Upper lobe of left lung (tissue), 6 donors: ENCODE results near the gene FAM120C. TPM values are rescaled to one million over a fixed set of nuclear protein-coding genes. Genes with fewer than 3 reads are reported as not detected.

Experiments
- ATAC-seq, 2 donors: fragments of 200-7000 bp; cut with Tn5 transposase; one replicate each; pipeline ENCODE4 v1.9.1; 2022; ENCODE audit warnings: mild to moderate bottlenecking in 2 of 2, moderate library complexity in 2 of 2; ENCODE audit not compliant: low FRiP score in 2 of 2
- DNase-seq, 2 donors: peaks; one replicate each; pipeline ENCODE4 v3.0.0-alpha.2; 2019 to 2020
- H3K27ac ChIP-seq, 4 donors: fragments of 200-600 bp; sonication (generic); one replicate each; pipeline ENCODE4 v1.5.1; 2016 to 2019
- H3K27me3 ChIP-seq, 4 donors: fragments of 200-600 bp; sonication (generic); one replicate each; pipeline ENCODE4 v1.5.1; 2017 to 2019
- H3K36me3 ChIP-seq, 4 donors: fragments of 200-600 bp; sonication (generic); one replicate each; pipeline ENCODE4 v1.5.1; 2016 to 2019
- H3K4me1 ChIP-seq, 4 donors: fragments of 200-600 bp; sonication (generic); one replicate each; pipeline ENCODE4 v1.5.1; 2018 to 2019
- H3K4me3 ChIP-seq, 4 donors: fragments of 200-600 bp; sonication (generic); one replicate each; pipeline ENCODE4 v1.5.1; 2017 to 2019; ENCODE audit warnings: mild to moderate bottlenecking in 2 of 4, moderate library complexity in 1 of 4
- H3K9me3 ChIP-seq, 4 donors: fragments of 200-600 bp; sonication (generic); one replicate each; pipeline ENCODE4 v1.5.1; 2018 to 2019
- CTCF ChIP-seq, 6 experiments: fragments of 450-650 bp in 4 of 6; fragments of 200-600 bp in 2 of 6; sonication (generic) in 2 of 6; IDR thresholded peaks; one replicate each; pipeline ENCODE4 v1.5.1; 2016 to 2019; ENCODE audit warnings: antibody characterized with exemption in 6 of 6
- EP300 ChIP-seq, 4 donors: sonication (generic); formaldehyde crosslinking; IDR thresholded peaks; one replicate each; pipeline ENCODE4 v1.5.1; 2017; ENCODE audit warnings: antibody characterized with exemption in 4 of 4, control low read depth in 2 of 4
- POLR2A ChIP-seq, 4 donors: fragments of 450-650 bp; IDR thresholded peaks; one replicate each; pipeline ENCODE4 v1.5.1; 2016 to 2017; ENCODE audit warnings: antibody characterized with exemption in 4 of 4, mild to moderate bottlenecking in 2 of 4
- POLR2AphosphoS5 ChIP-seq, 2 donors: sonication (generic); formaldehyde crosslinking; IDR thresholded peaks; one replicate each; pipeline ENCODE4 v1.5.1; 2017; ENCODE audit warnings: antibody characterized with exemption in 2 of 2
- WGBS, 2 donors: methylation state at CpG; one replicate each; pipeline ENCODE4 v1.1.5; 2017 to 2018; 5-methylcytosine and 5-hydroxymethylcytosine counted together
- total RNA-seq, 6 donors: library from RNA; depleted of rRNA in 4 of 6; stranded (reverse); fragments of >200 nt in 4 of 6; gene quantifications; one replicate each; pipeline versions ENCODE4 v1.1.0 to v1.2.1, GENCODE V29; 2016 to 2021
- donor health status: DM: no; HTN: no; CAD: no; lungs with moderate emphysema.
- donor health status: DM: no; HTN: yes; CAD: no; lungs with severe emphysema.

The FAM120C gene
- total RNA-seq, 6 donors from 2014 or later: 6.1 to 17.8 (median 12.1) TPM

GRCh38 chrX:54182194-54182863 lies 725 bp downstream of the FAM120C start:
- peak overlapping the region; percentile 69 to 92 (median 77) for H3K4me3 ChIP-seq
- TF ChIP-seq POLR2A (IDR thresholded peaks at IDR 0.05) (peak in 1 of 4 donors; percentile 6), POLR2AphosphoS5 (IDR thresholded peaks at IDR 0.05) (peak in 1 of 2 donors; percentile 47), CTCF (IDR thresholded peaks at IDR 0.05) (peak in 1 of 6 experiments; percentile 9), EP300 (IDR thresholded peaks at IDR 0.05) (no peak)
- H3K36me3 ChIP-seq: no peaks in the 10 kb centered on the region
- no peaks in the 10 kb centered on the region for H3K9me3 ChIP-seq
- H3K4me1 ChIP-seq: peaks cover 0 to 23% (median 12%) of the 10 kb centered on the region in 4 donors
- H3K27ac ChIP-seq: peak overlapping the region; percentile 88 to 91 (median 88)
- DNase-seq (peak; percentile 78 to 87), ATAC-seq (peak; percentile 81 to 88)
- no peaks in the 10 kb centered on the region for H3K27me3 ChIP-seq
- 5 to 42% methylated on average over 2 to 35 of the region's 36 CpGs for WGBS, 2 donors

- Histone ChIP-seq H3K36me3 (no peaks in the 10 kb centered on the region), H3K4me1 (peaks cover 0 to 23% (median 12%) of the 10 kb centered on the region in 4 donors), H3K4me3 (peak overlapping the region; percentile 69 to 92 (median 77)), H3K27me3 (no peaks in the 10 kb centered on the region), H3K27ac (peak overlapping the region in 2 of 4 donors; percentile 88 to 91), H3K9me3 (no peaks in the 10 kb centered on the region)
- ATAC-seq: no peak
- WGBS, 2 donors: 34 to 61% methylated on average over 4 of the region's 4 CpGs
- no peak for TF ChIP-seq EP300 (IDR thresholded peaks at IDR 0.05)
- no peak for TF ChIP-seq POLR2A (IDR thresholded peaks at IDR 0.05)
- no peak for TF ChIP-seq CTCF (IDR thresholded peaks at IDR 0.05)
- TF ChIP-seq POLR2AphosphoS5 (IDR thresholded peaks at IDR 0.05): no peak
- DNase-seq: no peak
Measured at GRCh38 chrX:54181202-54181953, 1.7 kb downstream of the FAM120C start.

- ATAC-seq: no peak
- H3K4me1 ChIP-seq: peaks cover 0 to 23% (median 12%) of the 10 kb centered on the region in 4 donors
- no peak overlapping the region for H3K4me3 ChIP-seq
- WGBS, 2 donors: 57 to 63% methylated on average over 3 to 4 of the region's 4 CpGs
- no peaks in the 10 kb centered on the region for H3K36me3 ChIP-seq
- no peak for TF ChIP-seq CTCF (IDR thresholded peaks at IDR 0.05)
- no peak for TF ChIP-seq POLR2A (IDR thresholded peaks at IDR 0.05)
- no peak for TF ChIP-seq EP300 (IDR thresholded peaks at IDR 0.05)
- TF ChIP-seq POLR2AphosphoS5 (IDR thresholded peaks at IDR 0.05): no peak
- no peak overlapping the region for H3K27ac ChIP-seq
- H3K27me3 ChIP-seq: no peaks in the 10 kb centered on the region
- DNase-seq: no peak
- H3K9me3 ChIP-seq: no peaks in the 10 kb centered on the region
Measured at GRCh38 chrX:54180403-54180802, 2.7 kb downstream of the FAM120C start.

GRCh38 chrX:54178100-54178940 lies 4.7 kb downstream of the FAM120C start:
- DNase-seq (no peak), ATAC-seq (no peak)
- WGBS, 2 donors: 58 to 59% methylated on average over 5 of the region's 5 CpGs

More at GRCh38 chrX:54178100-54178940, 4.7 kb downstream of the FAM120C start:
- Histone ChIP-seq H3K36me3 (no peaks in the 10 kb centered on the region), H3K4me1 (peaks cover 0 to 23% (median 12%) of the 10 kb centered on the region in 4 donors), H3K9me3 (no peaks in the 10 kb centered on the region), H3K27me3 (no peaks in the 10 kb centered on the region), H3K27ac (no peak overlapping the region), H3K4me3 (no peak overlapping the region)
- TF ChIP-seq POLR2AphosphoS5 (IDR thresholded peaks at IDR 0.05) (no peak), EP300 (IDR thresholded peaks at IDR 0.05) (no peak), CTCF (IDR thresholded peaks at IDR 0.05) (no peak), POLR2A (IDR thresholded peaks at IDR 0.05) (no peak)
